HG03196 (cell line): ENCODE results near the gene ISCU.

Source experiments
- ATAC-seq: cut with Tn5 transposase; IDR thresholded peaks from one replicate; pipeline ENCODE4 v1.9.1; 2021; ENCODE audit not compliant: unreplicated experiment

ISCU gene

DNA sequence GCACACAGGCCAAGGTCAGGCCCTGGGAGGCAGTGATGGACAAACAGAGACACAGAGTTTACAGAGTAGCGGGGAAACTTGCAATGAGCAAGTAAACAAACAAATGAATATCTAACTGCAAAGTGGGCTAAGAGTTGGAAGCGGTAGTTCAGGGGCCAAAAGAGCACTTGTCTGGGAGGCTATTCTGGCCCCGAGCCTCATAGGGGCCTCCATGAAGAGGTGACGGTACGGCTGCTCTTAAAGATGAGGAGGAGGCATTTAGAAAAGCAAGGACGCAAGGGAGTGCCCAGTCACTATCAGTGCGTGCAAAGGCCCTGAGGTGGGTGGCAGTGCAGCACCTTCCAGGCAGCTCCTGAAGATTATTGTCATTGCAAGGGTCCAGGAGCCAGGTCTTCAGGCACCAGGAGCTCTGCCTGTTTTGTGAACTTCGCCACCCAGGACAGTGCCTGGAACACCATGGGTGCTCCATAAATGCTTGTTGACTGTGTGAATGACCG is 39.9 kb downstream of the ISCU start:
- ATAC-seq, result no peak

DNA sequence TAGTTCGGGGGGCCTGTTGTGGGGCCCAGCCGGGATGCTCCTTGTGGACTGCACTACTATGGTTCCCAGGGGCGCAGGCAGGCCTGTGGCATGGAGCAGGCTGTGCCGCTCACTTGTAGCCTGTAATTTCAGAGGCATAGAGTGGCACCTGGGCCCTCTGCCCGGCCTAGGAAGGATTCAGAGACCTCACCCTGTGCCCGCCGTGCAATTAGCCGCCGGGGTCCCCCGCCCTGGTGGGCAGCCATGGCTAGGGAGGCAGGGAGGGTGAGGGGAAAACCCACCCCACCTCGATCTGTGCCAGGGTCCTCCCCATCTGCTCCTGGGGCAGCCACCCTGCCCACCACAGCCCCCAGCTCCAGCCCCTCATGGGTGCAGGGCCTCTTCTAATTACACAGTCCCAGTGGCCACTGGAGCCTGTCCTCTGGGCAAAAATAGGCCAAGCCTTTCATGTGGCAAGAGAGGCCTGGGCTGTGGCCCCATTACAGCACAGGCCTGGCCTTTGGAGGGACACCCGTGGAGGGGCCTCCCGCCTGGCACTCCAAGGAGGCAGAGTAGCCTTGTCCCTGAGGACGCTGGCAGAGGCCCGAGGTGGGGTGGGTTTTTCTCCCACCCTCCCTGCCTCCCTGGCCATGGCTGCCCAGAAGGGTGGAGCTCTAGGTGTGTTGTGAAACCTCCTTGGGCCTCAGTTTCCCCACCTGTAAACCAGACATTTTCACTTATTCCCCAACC is 40.7 kb downstream of the ISCU start:
- ATAC-seq, result no peak

DNA sequence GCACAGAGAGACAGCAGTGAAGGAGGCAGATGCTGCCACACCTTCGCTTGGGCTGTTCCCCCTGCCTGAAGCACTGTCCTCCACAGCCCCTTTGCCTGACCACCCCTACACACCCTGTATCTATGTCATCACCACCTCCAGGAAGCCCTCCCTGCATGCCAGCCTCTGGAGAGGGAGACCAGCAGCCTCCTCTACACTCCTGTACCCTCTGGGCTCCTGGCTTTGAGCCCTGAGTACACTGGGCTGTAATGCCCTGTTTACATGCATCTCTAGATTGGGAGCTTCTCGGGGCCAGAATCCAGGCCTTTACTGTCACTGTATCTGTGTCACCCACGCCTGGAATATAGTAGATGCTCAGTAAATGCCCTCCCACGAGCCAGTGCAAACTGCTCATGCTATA is 41.3 kb downstream of the ISCU start:
- ATAC-seq, result no peak

DNA sequence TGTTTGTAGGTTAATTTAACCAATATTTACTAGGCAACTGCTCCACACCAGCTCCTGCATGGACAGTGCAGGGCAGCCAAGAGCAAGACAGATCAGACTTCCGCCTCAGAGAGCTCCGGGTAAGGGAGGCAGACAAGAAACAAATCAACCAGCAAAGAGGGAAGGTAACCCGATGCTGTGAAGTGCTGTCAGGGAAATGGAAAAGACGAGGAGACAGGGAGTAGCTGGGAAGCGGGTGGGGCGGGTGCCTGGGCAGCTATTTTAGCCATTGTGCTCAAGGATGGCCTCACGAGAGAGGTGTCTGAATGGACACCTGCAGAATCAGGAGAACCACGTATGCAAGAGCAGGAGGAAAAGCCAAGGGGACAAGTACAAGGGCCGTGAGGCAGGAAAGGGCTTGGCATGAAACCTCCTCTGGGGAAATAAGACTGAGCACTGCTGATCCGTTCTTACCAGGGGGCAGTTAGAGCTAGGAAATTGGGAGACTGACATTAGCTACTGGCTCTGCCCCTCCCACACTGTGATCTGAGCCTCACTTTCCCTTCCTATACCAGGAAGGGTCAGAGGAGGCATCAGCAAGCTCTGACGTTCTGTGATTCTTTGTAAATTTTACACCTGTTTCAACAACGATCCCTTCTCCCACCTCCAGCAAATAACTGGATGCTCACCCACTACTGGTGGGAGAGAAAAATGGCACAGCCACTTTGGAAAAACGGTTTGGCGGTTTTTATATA is 42.0 kb downstream of the ISCU start:
- ATAC-seq, result no peak

DNA sequence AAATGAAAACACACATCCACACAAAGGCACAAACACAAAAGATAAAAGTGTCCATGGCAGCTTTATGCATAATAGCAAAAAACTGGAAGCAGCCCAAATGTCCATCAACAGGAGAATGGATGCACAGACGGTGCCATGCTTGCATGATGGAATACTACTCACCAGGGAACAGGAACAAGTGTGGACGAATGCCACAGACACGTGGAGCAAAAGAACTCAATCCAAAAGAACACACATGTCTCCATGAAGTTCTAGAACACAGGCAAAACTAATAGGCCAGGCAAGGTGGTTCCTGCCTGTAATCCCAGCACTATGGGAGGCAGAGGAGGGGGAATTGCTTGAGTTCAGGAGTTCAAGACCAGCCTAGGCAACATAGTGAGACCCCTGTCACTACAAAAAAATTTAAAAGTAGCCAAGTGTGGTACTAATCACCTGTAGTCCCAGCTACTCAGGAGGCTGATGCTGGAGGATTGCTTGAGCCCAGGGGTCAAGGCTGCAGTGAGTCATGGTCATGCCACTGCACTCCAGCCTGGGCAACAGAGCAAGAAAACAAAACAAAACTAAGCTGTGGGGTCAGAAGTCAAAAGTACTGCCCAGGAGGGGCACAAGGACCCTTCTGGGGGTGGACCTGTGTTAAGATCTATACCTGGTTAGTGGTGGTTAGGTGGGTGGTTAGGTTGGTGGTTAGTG is 42.7 kb downstream of the ISCU start:
- ATAC-seq, result no peak

DNA sequence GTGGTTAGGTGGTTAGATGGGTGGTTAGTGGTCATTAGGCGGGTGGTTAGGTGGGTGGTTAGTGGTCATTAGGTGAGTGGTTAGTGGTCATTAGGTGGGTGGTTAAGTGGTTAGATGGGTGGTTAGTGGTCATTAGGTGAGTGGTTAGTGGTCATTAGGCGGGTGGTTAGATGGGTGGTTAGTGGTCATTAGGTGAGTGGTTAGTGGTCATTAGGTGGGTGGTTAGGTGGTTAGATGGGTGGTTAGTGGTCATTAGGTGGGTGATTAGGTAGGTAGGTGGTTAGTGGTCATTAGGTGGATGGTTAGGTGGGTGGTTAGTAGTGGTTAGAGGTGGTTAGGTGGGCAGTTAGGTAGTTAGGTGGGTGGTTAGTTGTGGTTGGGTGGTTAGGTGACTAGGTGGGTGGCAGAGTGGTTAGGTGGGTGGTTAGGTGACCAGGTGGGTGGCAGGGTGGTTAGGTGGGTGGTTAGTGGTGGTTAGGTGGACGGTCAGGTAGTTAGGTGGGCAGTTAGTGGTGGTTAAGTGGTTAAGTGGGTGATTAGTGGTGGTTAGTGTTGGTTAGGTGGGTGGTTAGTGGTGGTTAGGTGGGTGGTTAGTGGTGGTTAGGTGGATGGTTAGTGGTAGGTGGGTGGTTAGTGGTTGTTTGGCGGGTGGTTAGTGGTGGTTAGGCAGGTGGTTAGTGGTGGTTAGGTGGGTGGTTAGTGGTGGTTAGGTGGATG is 43.5 kb downstream of the ISCU start:
- no peak for ATAC-seq

DNA sequence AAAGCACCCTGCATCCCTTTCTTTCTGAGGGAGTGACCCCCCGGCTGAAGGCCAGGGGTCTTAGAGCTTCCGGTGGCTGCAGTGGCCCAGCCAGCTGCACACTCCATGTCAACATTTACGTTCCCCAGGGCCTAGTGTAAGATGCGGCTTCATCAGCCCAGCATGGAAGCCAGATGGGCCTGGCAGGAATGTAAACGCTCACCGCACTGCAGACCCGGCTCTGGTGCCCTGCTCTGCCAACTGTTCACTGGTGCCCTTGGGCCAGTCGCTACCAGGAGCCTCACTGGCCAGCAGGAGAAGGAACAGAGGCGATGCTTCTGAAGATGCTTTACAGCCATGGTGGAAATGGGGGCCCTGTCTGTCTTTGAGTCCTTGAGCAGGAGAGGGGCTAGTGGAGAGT is 44.1 kb downstream of the ISCU start:
- no peak for ATAC-seq

DNA sequence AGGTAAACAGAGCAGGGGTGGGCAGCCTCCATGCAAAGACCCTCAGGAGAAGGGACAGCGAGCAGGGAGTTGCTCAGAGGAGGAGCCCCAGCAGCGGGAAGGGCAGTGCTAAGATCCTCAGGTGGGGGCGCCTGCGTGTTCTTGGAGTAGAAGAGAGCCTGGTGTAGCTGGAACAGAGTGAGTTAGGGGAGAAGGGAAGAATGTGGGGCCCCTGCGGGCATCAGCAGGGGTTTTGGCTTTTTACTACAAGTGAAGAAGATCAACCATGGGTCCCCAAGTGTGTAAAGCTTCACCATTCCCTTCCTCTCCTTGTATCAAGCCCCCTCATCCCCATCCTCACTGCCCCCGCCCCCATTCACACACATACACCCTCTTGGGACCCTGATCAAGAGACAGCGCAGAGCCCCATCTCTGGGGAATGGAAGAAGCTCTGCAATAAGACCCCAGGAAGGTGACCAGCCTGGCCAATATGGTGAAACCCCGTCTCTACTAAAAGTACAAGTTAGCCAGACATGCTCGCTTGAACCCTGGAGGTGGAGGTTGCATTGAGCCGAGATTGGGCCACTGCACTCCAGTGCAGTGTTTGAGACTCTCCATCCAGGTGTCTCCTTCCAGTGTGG is 45.7 kb downstream of the ISCU start:
- ATAC-seq, result no peak

DNA sequence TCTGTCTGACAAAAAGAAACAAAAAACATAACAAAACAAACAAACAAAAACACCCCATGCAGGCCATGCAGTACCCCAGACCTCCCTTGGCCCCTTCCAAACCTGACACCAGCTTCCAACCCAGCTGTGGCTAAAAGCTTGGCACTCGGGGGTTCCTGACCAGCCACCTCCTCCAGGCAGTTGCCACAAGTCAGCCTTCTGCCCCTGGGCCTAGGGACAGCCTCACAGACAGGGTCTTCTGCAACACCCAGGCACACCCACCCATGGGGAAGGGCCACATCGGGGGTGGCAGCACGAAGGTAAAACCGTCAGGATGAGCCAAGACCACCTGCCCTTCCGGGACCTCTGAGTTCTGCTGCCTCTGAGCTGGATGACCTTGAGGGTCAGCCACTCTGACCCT is 46.2 kb downstream of the ISCU start:
- no peak for ATAC-seq

DNA sequence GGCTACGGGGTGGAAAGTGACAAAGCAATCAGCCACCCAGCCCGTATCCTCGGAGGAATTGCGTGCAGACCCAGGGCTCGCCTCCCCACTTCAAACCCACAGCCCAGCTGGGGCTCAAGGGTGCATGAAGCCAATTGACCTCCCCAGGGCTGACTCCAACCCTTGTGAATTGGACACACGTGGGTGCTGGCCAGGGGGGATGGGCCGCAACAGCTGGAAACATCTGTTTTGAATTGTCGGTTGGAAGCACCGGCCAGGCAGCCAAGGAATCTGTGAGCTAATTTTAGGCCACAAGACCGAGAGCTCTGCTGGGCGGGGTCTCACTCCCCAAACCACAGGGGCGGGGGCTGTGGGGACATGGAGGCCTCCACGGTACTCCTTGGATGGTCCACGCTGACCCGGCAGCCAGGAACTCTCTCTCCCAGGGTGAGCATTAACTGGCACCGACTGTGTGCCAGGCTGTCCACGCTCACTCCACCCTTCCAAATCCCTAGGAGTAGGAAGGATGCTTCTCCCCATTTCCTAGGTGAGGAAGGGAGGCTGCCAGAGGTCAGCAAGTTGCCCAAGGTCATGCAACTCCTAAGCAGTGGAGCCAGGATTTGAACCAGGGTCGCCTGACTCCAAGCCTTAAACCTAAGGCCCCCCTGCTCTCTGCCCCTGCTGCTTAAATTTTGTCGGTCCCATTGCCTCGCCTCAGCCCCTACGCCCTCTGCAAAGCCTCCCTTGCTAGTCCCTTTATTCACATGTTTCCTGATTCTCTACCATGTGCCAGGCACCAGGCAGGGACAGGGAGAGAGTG is 47.3 kb downstream of the ISCU start:
- ATAC-seq, result no peak

DNA sequence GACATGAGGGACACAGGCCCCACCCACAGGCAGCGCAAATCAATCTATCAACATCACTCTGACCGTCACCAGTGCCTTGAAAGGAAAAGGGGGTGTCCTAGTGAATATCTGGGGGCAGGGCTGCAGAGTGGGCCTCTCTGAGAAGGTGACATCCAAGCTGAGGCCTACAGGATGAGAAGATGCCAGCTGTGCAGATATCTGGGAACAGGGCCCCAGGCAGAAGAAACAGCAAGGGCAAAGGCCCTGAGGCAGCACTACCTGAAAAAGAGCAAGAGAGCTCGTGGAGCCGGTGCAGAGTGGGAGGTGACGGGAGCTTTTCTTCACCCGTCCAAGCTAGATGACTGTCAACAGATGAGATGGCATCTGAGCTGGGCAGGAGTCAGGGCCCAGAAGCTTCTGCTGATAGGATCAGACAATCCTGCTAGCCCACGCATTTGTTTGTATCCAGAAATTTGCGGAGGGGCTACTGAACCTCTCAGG is 48.0 kb downstream of the ISCU start:
- ATAC-seq, result no peak

DNA sequence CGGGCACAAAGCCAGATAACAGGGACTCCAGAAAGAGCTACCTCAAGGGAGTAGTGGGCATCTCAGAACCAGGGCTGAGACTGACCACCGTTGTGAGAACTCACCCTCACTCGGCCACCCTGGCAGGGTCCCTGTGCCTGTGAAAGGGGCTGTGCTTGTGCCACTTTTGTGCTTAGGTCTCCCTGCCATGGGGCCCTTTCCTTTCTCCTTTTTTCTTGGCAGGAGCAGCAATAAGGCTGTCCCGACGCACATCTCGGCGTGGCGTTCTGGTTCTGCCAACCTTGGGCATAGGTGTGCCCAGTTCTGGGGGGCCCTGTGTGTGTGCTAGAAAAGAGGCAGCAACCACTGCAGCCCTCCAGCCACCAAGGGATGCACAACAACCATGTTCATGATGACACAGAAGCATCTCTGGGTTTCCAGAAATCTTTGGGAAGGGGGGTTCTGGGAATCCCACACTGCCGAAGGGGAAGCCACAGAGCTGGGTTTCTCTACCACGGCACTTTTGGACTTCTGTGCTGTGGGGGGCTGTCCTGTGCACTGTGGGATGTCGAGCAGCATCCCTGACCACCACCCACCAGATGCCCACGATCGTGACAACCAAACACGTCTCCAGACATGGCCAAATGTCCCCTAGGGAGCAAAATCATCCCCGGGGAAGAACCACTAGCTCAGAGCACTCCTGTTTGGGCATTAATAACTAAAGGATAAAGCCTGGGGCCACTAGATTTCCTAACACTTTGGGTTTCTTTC is 48.6 kb downstream of the ISCU start:
- ATAC-seq, result no peak

DNA sequence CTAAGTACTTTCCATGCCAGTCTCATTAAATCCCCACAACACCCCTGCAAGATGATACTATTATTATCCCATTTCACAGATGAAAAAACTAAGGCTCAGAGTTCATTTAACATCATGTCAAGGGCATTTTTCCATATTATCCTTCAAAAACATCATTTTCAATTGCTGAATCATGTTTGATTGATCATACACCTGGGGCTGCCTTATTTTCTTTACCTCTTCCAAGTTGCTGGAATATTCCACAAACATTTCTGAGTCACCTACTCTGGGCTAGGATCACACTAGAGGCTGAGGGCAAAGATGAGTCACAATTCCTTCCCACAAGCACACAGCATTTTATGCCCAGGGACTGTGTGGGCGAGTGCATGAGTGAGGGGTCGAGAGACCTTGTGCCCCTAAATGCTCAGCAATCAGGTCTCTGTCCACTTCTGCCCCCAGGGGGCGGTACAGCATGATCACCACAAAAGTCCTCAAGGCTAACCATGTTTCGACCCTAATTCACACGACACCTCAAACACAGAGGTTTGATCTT is 49.6 kb downstream of the ISCU start:
- no peak for ATAC-seq

DNA sequence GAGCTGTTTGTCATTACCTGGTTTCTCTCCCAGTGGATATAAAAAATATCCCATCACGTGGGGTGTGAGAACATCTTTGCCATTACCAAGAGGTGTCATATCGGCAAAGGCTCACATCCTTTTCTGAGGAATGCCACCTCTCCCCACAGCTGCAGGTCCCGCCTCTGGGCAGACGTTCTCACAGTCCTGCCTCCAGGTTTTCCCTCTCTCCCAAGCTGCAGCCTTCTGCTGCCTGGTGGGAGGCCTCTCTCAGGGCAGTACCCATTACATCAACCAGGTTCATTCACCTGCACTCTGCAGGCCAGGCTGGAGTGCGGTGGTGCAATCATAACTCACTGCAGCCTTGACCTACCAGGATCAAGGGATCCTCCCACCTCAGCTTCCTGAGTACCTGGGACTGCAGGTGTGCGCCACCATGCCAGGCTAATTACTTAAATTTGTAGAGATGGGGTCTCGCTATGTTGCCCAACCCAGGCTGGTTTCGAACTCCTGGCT is 50.4 kb downstream of the ISCU start:
- no peak for ATAC-seq

DNA sequence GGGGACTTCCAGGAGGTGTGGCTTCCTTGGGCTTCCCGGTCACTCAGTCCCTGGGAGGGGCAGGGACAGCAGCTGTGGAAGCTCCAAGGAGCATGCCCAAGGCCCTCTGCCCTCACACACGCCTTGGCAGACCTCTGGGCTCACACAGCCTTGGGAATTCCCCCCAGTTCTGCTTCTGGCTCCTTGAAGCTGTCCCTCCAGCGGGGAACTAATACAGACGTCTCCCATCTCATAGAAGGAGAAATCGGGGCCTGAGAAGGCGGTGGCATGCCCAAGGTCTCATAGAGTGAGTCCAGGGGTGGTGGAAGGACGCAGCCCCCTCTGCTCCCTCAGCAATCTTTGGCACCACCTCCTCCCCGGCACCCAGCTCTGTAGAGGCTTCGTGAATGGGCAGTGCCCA is 51.2 kb downstream of the ISCU start:
- no peak for ATAC-seq

DNA sequence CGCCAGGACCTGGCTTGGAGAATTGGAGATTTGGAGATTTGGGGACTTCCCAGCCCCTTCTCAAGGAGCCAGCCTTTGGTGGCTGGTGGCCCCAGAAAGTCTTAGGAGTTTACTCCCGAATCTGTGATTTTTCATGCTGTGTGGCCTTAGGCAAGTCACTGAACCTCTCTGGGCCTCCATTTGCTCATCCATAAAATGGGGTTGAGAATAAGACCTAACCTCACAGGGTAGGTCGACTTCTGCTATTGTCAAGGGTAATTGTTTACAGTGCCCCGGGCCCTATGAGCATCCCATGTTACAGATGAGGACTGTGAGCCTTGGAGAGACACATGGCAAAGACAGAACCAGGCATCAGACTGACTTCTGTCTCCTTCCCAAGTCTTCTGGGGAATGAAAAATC is 51.6 kb downstream of the ISCU start:
- no peak for ATAC-seq

DNA sequence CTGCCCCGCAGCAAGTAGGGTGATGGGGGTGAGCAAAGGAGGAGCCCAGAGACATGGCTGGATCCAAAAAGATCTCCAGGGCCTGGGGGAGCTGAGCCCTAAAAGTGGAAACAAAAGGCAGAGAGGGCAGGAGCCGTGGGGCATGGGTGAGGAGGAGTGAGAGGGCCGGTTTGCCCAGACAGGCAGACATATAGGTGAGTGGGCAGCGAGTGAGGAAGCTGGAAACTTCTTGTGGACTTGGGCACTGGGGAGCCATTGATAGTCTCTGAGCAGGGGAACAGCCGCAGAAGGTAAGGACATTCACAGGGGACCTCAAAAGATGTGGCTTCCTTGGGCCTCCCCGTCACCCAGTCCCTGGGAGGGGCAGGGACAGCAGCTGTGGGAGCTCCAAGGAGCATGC is 52.2 kb downstream of the ISCU start:
- ATAC-seq, result no peak

DNA sequence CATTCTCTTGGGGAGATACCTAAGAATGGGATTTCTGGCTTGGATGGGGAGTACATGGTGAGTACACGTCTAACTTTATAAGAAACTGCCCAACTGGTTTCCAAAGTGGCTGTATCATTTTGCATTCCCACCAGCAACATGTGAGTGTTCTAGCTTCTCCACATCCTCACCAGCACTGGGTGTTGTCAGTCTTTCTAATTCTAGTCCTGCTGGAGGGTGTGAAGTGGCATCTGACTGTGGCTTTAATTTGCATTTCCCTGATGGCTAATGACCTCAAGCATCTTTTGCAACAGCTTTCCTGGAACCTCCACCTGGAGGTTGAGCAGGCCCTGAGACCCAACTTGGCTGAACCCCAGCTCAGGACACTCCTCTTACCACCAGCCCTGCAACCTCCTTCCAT is 53.5 kb downstream of the ISCU start:
- no peak for ATAC-seq

DNA sequence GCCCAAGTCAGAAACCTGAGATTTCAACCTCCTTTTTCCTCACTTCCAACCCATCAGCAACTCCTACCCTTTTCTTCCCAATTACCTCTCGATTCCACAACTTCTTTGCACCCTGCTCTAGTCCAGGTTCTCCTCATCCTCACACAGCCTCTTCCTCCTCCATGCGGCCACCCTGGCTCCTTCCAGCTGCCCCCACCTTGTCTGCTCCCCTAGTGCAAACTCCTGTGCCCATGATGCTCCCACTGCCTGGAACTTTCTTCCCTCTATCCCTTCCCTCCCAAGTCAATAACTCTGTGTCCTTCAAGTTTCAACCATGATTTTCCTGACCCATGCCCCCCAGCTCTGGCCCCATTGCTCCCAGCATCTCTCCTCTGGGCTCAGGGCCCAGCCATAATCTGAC is 54.0 kb downstream of the ISCU start:
- no peak for ATAC-seq
